GM23248 (cell line): ENCODE results near the gene DIP2A. TPM values are rescaled to one million over a fixed set of nuclear protein-coding genes. Genes with fewer than 3 reads are reported as not detected.

Source experiments
- DNase-seq: peaks from one replicate; pipeline ENCODE4 v3.0.0-alpha.2; 2015
- H2AFZ ChIP-seq: fragments of 200-600 bp; sonication (generic); 2 replicates; pipeline ENCODE4 v1.6.1; 2016; ENCODE audit warnings: antibody characterized with exemption
- H3F3A ChIP-seq: fragments of 200-600 bp; sonication (generic); 2 replicates; pipeline ENCODE4 v1.6.1; 2016; ENCODE audit warnings: mild to moderate bottlenecking, antibody characterized with exemption, mixed run types; ENCODE audit not compliant: insufficient read depth
- H3K27ac ChIP-seq: fragments of 200-600 bp; sonication (generic); 2 replicates; pipeline ENCODE4 v1.5.1; 2016; ENCODE audit warnings: mild to moderate bottlenecking
- H3K27me3 ChIP-seq: fragments of 200-600 bp; sonication (generic); replicated peaks from 2 replicates; pipeline ENCODE4 v1.6.1; 2016; ENCODE audit warnings: mild to moderate bottlenecking; ENCODE audit not compliant: insufficient read depth
- H3K36me3 ChIP-seq: fragments of 200-600 bp; sonication (generic); 2 replicates; pipeline ENCODE4 v1.6.1; 2016; ENCODE audit warnings: low read depth, mild to moderate bottlenecking
- H3K4me1 ChIP-seq: fragments of 200-600 bp; sonication (generic); 2 replicates; pipeline ENCODE4 v1.6.1; 2016; ENCODE audit warnings: mild to moderate bottlenecking; ENCODE audit not compliant: insufficient read depth
- H3K4me2 ChIP-seq: fragments of 200-600 bp; sonication (generic); one replicate; pipeline ENCODE4 v1.6.1; 2016; ENCODE audit warnings: mild to moderate bottlenecking; ENCODE audit not compliant: unreplicated experiment
- H3K4me3 ChIP-seq: fragments of 200-600 bp; sonication (generic); 2 replicates; pipeline ENCODE4 v1.5.1; 2016; ENCODE audit warnings: mild to moderate bottlenecking
- H3K79me2 ChIP-seq: fragments of 200-600 bp; sonication (generic); 2 replicates; pipeline ENCODE4 v1.6.1; 2016; ENCODE audit warnings: mild to moderate bottlenecking; ENCODE audit not compliant: insufficient read depth
- H3K9ac ChIP-seq: fragments of 200-600 bp; sonication (generic); 2 replicates; pipeline ENCODE4 v1.6.1; 2016; ENCODE audit warnings: mild to moderate bottlenecking
- H3K9me2 ChIP-seq: fragments of 200-600 bp; sonication (generic); 2 replicates; pipeline ENCODE4 v1.6.1; 2016; ENCODE audit warnings: mixed run types, mild to moderate bottlenecking, moderate library complexity; ENCODE audit not compliant: insufficient read depth
- H3K9me3 ChIP-seq: fragments of 200-600 bp; sonication (generic); one replicate; pipeline ENCODE4 v1.6.1; 2017; ENCODE audit warnings: low read depth
- H4K20me1 ChIP-seq: fragments of 200-600 bp; sonication (generic); 2 replicates; pipeline ENCODE4 v1.6.0; 2016; ENCODE audit not compliant: insufficient read depth
- EZH2 ChIP-seq: fragments of 200-600 bp; sonication (generic); IDR thresholded peaks from 2 replicates; pipeline ENCODE4 v1.6.1; 2018; ENCODE audit warnings: antibody characterized with exemption, mild to moderate bottlenecking; ENCODE audit not compliant: insufficient read depth, poor library complexity, severe bottlenecking
- EZH2phosphoT487 ChIP-seq: fragments of 200-600 bp; sonication (generic); IDR thresholded peaks from 2 replicates; pipeline ENCODE4 v1.6.1; 2018; ENCODE audit warnings: antibody characterized with exemption, moderate library complexity, mild to moderate bottlenecking, low read depth; ENCODE audit not compliant: insufficient read depth
- WGBS, 2 experiments: methylation state at CpG; one replicate each; pipeline ENCODE4 v1.1.6; 2015 to 2017; ENCODE audit warnings: low lambda C conversion rate in 2 of 2, low coverage in 1 of 2; ENCODE audit errors: missing lambda C conversion rate in 2 of 2; 5-methylcytosine and 5-hydroxymethylcytosine counted together
- in situ Hi-C: fragments of 300-500 bp; cut with MboI; formaldehyde crosslinking; loops from 2 replicates; pipeline ENCODE4 v1.15.0; 2020
- polyA plus RNA-seq: library from polyadenylated mRNA; unstranded; fragments of >200 nt; fragmentation: Nextera tagmentation; extraction: Ambion mirVana; gene quantifications from 2 replicates; pipeline ENCODE4 v1.2.1, GENCODE V29; 2016
- total RNA-seq: library from RNA; depleted of rRNA; stranded (reverse); fragments of >200 nt; shearing (Covaris generic); gene quantifications from 2 replicates; pipeline ENCODE4 v1.2.3, GENCODE V29; 2014

The DIP2A gene
- total and polyA plus RNA-seq, 2 experiments from 2014 or later, result 12.5 to 13.1 TPM

- Histone ChIP-seq H3K27ac (no peak overlapping the region), H3K9me2 (no peaks in the 10 kb centered on the region), H3K4me3 (no peak overlapping the region), H3K36me3 (peaks cover 36% of the 10 kb centered on the region; the same call in 1 of the 2 replicates), H3K4me1 (peaks cover 10% of the 10 kb centered on the region), H4K20me1 (no peaks in the 10 kb centered on the region), H3K4me2 (no peak overlapping the region), H3K27me3 (no peaks in the 10 kb centered on the region), H3K9me3 (no peaks in the 10 kb centered on the region), H2AFZ (no peak overlapping the region), H3F3A (peaks cover 6% of the 10 kb centered on the region; the same call in 1 of the 2 replicates), H3K79me2 (0 out of 2 replicates have a peak, but pooled peaks cover 15% of the 10 kb centered on the region), H3K9ac (no peak overlapping the region)
- 90 to 91% methylated on average over 26 of the region's 26 CpGs for WGBS, 2 experiments
- no peak for DNase-seq
- TF ChIP-seq EZH2phosphoT487, result no peak
- TF ChIP-seq EZH2, result no peak
- in situ Hi-C loops, result no loop called here
Observed at GRCh38 chr21:46498335-46499050, 39.8 kb downstream of the DIP2A start.

GRCh38 chr21:46500224-46500861 lies 41.7 kb downstream of the DIP2A start:
- no peaks in the 10 kb centered on the region for H3K9me3 ChIP-seq
- H3K79me2 ChIP-seq, result 0 out of 2 replicates have a peak, but pooled peaks cover 5% of the 10 kb centered on the region
- TF ChIP-seq EZH2phosphoT487 (no peak), EZH2 (no peak)
- peaks cover 10% of the 10 kb centered on the region for H3K4me1 ChIP-seq
- H3K4me2 ChIP-seq, result peak overlapping the region; percentile 49
- H3K9ac ChIP-seq, result 0 out of 2 replicates have a peak overlapping the region, but pooled peaks have one; percentile 13
- H3K27ac ChIP-seq, result no peak overlapping the region
- in situ Hi-C loops, result no loop called here
- H3K27me3 ChIP-seq, result no peaks in the 10 kb centered on the region
- no peaks in the 10 kb centered on the region for H3K9me2 ChIP-seq
- H4K20me1 ChIP-seq, result no peaks in the 10 kb centered on the region
- H2AFZ ChIP-seq, result peak overlapping the region; percentile 38; the same call in 1 of the 2 replicates
- H3K36me3 ChIP-seq, result peaks cover 27% of the 10 kb centered on the region; the same call in 1 of the 2 replicates
- peaks cover 6% of the 10 kb centered on the region; the same call in 1 of the 2 replicates for H3F3A ChIP-seq
- peak; percentile 58 for DNase-seq
- whole genome bisulfite sequencing, 2 experiments, result 38 to 41% methylated on average over 3 of the region's 3 CpGs
- no peak overlapping the region for H3K4me3 ChIP-seq

- WGBS, 2 experiments, result 97 to 98% methylated on average over 12 of the region's 12 CpGs
- no peak overlapping the region for H3K4me2 ChIP-seq
- H3K9me3 ChIP-seq, result no peaks in the 10 kb centered on the region
- H3K4me1 ChIP-seq, result peaks cover 10% of the 10 kb centered on the region
- H4K20me1 ChIP-seq, result no peaks in the 10 kb centered on the region
- no peaks in the 10 kb centered on the region for H3K9me2 ChIP-seq
- no peak overlapping the region for H2AFZ ChIP-seq
- 0 out of 2 replicates have a peak, but pooled peaks cover 5% of the 10 kb centered on the region for H3K79me2 ChIP-seq
- H3K27ac ChIP-seq, result no peak overlapping the region
- H3F3A ChIP-seq, result peaks cover 6% of the 10 kb centered on the region; the same call in 1 of the 2 replicates
- no peaks in the 10 kb centered on the region for H3K27me3 ChIP-seq
- in situ Hi-C loops, result no loop called here
- DNase-seq, result no peak
- no peak overlapping the region for H3K4me3 ChIP-seq
- H3K9ac ChIP-seq, result no peak overlapping the region
- TF ChIP-seq EZH2, result no peak
- no peak for TF ChIP-seq EZH2phosphoT487
- H3K36me3 ChIP-seq, result peaks cover 7% of the 10 kb centered on the region; the same call in 1 of the 2 replicates
Observed at GRCh38 chr21:46503922-46504550, 45.3 kb downstream of the DIP2A start.

GRCh38 chr21:46504666-46505065 lies 46.0 kb downstream of the DIP2A start:
- TF ChIP-seq EZH2 (no peak), EZH2phosphoT487 (no peak)
- in situ Hi-C loops, result no loop called here

More at GRCh38 chr21:46504666-46505065, 46.0 kb downstream of the DIP2A start:
- H3K4me3 ChIP-seq, result no peak overlapping the region
- no peak overlapping the region for H3K27ac ChIP-seq
- H3F3A ChIP-seq, result peaks cover 6% of the 10 kb centered on the region; the same call in 1 of the 2 replicates
- no peak overlapping the region for H2AFZ ChIP-seq
- no peaks in the 10 kb centered on the region for H3K9me3 ChIP-seq
- no peaks in the 10 kb centered on the region for H3K9me2 ChIP-seq
- no peak for DNase-seq
- peaks cover 10% of the 10 kb centered on the region; the same call in 1 of the 2 replicates for H3K36me3 ChIP-seq
- H3K4me2 ChIP-seq, result no peak overlapping the region
- WGBS, 2 experiments, result 81 to 82% methylated on average over 5 of the region's 5 CpGs
- H3K79me2 ChIP-seq, result 0 out of 2 replicates have a peak, but pooled peaks cover 5% of the 10 kb centered on the region
- H3K9ac ChIP-seq, result no peak overlapping the region
- no peaks in the 10 kb centered on the region for H3K27me3 ChIP-seq
- no peaks in the 10 kb centered on the region for H4K20me1 ChIP-seq
- peaks cover 10% of the 10 kb centered on the region for H3K4me1 ChIP-seq
